Posterior vena cava (tissue), 2 donors: ENCODE data around the gene FAM120A. TPM values are rescaled to one million over a fixed set of nuclear protein-coding genes. Genes with fewer than 3 reads are reported as not detected.
A peak's percentile ranks its signal among the peaks of the same experiment; 100 is the strongest.
"Not testable (repeated sequence)": the region's sequence is repeated elsewhere in the genome, so short reads cannot be mapped to it uniquely, and the experiment has no call there.

ENCODE experiments used
- DNase-seq: peaks from one replicate; pipeline ENCODE4 v3.0.0-alpha.2; 2020; ENCODE audit warnings: low spot score
- intact Hi-C, 2 donors: fragments of 100-400 bp; cut with DNase I; formaldehyde crosslinking; loops; one replicate each; pipeline versions ENCODE4 v1.14.1 to v1.14.2; 2022 to 2023
- total RNA-seq, 2 donors: library from RNA; stranded (reverse); fragmentation: NEBNext Ultra II Directional; extraction: Animal tissue kit (Norgen Biotek cat#: 25700); gene quantifications; one replicate each; pipeline ENCODE4 v1.2.1, GENCODE V29; 2021
- donor health status: DM: yes; HTN: yes; CAD: no.
- donor health status: DM: yes; HTN: yes; CAD: no.

Gene FAM120A
- total RNA-seq, 2 donors from 2014 or later: 94.8 TPM

- intact Hi-C loops: no loop called here
- no peak for DNase-seq
Observed at GRCh38 chr9:93437996-93438395, 13.5 kb upstream of the FAM120A start.

- intact Hi-C loops, DNase-seq: not testable (repeated sequence)
Observed at GRCh38 chr9:93439301-93439700, 12.2 kb upstream of the FAM120A start.

- DNase-seq: no peak
- intact Hi-C loops: loop anchor here in 1 of 2 donors (5.0 kb wide), 1 partner anchor 1791 kb away; no protein-coding TSS in a partner anchor
Observed at GRCh38 chr9:93440896-93441580, 10.4 kb upstream of the FAM120A start.

- intact Hi-C loops: loop anchor here in 1 of 2 donors (5.0 kb wide), 1 partner anchor 101 kb away; no protein-coding TSS in a partner anchor
- no peak for DNase-seq
Observed at GRCh38 chr9:93446073-93446472, 5.4 kb upstream of the FAM120A start.

GRCh38 chr9:93447655-93448054 lies 3.8 kb upstream of the FAM120A start:
- no peak for DNase-seq
- intact Hi-C loops: loop anchor here in 1 of 2 donors (5.0 kb wide), 1 partner anchor 100 kb away; no protein-coding TSS in a partner anchor

- intact Hi-C loops: loop anchor here in 1 of 2 donors (5.0 to 10.0 kb wide), 2 partner anchors 115 to 357 kb away; partner anchors contain the start of gene CARD19
- peak; percentile 86 for DNase-seq
Observed at GRCh38 chr9:93451849-93452709, 594 bp downstream of the FAM120A start.

GRCh38 chr9:93452710-93453046 lies 1.2 kb downstream of the FAM120A start:
- DNase-seq: peak; percentile 82
- intact Hi-C loops: loop anchor here in 1 of 2 donors (5.0 to 10.0 kb wide), 2 partner anchors 115 to 358 kb away; partner anchors contain the start of gene CARD19

- intact Hi-C loops: loop anchor here in 1 of 2 donors (5.0 to 10.0 kb wide), 2 partner anchors 114 to 358 kb away; partner anchors contain the start of gene CARD19
- DNase-seq: peak; percentile 97
Observed at GRCh38 chr9:93453047-93453914, 1.8 kb downstream of the FAM120A start, which contains the start of gene FAM120AOS. FAM120AOS (minus strand) TSS chr9:93453581; CDS start chr9:93452709, 872 bp downstream.

GRCh38 chr9:93456022-93456421 lies 4.5 kb downstream of the FAM120A start:
- intact Hi-C loops: loop anchor here in 1 of 2 donors (10.0 kb wide), 1 partner anchor 361 kb away; the partner anchor contains the start of gene CARD19
- DNase-seq: no peak

GRCh38 chr9:93456504-93456903 lies 5.0 kb downstream of the FAM120A start:
- DNase-seq: no peak
- intact Hi-C loops: loop anchor here in 1 of 2 donors (10.0 kb wide), 1 partner anchor 362 kb away; the partner anchor contains the start of gene CARD19

GRCh38 chr9:93457006-93457405 lies 5.5 kb downstream of the FAM120A start:
- DNase-seq: no peak
- intact Hi-C loops: loop anchor here in 1 of 2 donors (10.0 kb wide), 1 partner anchor 362 kb away; the partner anchor contains the start of gene CARD19

GRCh38 chr9:93458712-93459111 lies 7.2 kb downstream of the FAM120A start:
- intact Hi-C loops: loop anchor here in 1 of 2 donors (10.0 kb wide), 1 partner anchor 364 kb away; the partner anchor contains the start of gene CARD19
- DNase-seq: no peak

- DNase-seq: no peak
- intact Hi-C loops: loop anchor here in 1 of 2 donors (10.0 kb wide), 1 partner anchor 365 kb away; the partner anchor contains the start of gene CARD19
Observed at GRCh38 chr9:93459432-93459847, 8.0 kb downstream of the FAM120A start.

- DNase-seq: no peak
- intact Hi-C loops: no loop called here
Observed at GRCh38 chr9:93460689-93461413, 9.4 kb downstream of the FAM120A start.

- DNase-seq: no peak
- intact Hi-C loops: no loop called here
Observed at GRCh38 chr9:93461414-93461743, 9.9 kb downstream of the FAM120A start.

- intact Hi-C loops: no loop called here
- no peak for DNase-seq
Observed at GRCh38 chr9:93461821-93462220, 10.3 kb downstream of the FAM120A start.

- no peak for DNase-seq
- intact Hi-C loops: loop anchor here in 1 of 2 donors (1.0 kb wide), 1 partner anchor 9 kb away; no protein-coding TSS in a partner anchor
Observed at GRCh38 chr9:93463638-93464248, 12.3 kb downstream of the FAM120A start.
